Activated CD8-positive, alpha-beta memory T cell treated with anti-CD3 and anti-CD28 coated beads, Interleukin-2, amount 50 U/mL, for 1 hour (primary cell): ENCODE measurements around the gene RNASEH2A.
"Not testable (repeated sequence)": the region's sequence is repeated elsewhere in the genome, so short reads cannot be mapped to it uniquely, and the experiment has no call there.

ENCODE experiments used
- DNase-seq: peaks from one replicate; pipeline ENCODE4 v3.0.0-alpha.2; 2020; ENCODE audit errors: extremely low read depth

RNASEH2A gene

DNA sequence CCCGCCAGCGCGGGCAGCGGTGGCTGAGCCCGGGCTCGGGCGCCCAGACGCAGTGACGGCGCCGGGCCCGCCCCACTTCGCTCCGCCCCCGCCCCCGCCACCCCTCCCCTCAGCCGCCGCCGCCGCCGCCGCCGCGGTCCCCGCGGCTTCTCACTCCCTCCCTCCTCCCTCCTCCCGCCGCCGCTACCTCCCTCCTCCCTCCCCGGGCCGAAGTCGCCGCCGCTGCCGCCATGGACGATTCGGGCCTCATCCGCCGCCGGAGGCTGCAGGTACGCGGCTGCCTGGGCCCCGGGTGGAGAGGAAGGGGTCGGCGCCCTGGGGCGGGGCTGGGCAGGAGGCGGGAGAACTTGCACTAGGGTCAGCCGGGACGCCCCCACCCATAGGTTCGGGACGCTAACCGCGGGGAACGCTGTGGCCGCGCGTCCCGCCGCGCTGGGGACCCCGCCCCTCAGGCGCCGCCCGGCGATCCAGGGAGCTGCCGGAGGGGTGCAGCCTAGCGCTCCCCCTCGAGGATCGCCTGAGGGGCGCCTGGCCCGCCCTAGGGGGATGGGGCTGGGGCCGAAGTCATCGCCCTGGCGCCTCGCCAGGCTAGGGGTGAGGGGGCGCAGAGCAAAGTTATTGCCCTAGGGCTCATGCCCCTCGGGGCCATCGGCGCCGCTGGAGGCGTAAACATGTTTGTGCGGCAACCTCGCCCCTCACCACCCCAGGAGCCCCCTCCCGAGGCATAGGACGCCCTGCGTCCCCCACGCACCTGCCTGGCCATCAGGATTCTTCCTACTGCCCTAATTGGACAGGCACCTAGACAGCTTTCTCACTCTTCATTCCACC is 27.6 kb downstream of the RNASEH2A start:
- DNase-seq = no peak

DNA sequence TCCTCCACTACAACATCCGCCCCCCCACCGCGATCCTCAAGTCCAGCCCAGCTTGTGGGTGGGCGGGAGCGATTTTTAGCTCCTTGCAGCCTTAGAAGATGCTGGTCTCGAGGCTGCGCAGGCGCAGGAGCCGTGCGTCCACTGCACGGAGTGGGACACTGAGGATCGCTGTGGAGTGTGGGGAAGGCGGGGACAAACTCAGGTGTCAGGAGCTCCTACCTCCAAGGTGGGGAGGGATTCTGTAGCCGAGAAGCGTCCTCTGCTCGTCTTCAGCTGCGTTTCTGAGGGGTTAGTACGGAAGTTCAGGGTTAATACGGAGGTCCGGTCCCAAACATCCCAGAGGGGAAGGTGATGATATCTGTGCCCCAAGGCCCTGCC is 28.2 kb downstream of the RNASEH2A start, which contains the start of gene RTBDN:
TSS of gene RTBDN (minus strand) at position 14 of the 378 bp plus-strand sequence. CDS start 4,600 bp downstream, outside the sequence.
- DNase-seq = no peak

DNA sequence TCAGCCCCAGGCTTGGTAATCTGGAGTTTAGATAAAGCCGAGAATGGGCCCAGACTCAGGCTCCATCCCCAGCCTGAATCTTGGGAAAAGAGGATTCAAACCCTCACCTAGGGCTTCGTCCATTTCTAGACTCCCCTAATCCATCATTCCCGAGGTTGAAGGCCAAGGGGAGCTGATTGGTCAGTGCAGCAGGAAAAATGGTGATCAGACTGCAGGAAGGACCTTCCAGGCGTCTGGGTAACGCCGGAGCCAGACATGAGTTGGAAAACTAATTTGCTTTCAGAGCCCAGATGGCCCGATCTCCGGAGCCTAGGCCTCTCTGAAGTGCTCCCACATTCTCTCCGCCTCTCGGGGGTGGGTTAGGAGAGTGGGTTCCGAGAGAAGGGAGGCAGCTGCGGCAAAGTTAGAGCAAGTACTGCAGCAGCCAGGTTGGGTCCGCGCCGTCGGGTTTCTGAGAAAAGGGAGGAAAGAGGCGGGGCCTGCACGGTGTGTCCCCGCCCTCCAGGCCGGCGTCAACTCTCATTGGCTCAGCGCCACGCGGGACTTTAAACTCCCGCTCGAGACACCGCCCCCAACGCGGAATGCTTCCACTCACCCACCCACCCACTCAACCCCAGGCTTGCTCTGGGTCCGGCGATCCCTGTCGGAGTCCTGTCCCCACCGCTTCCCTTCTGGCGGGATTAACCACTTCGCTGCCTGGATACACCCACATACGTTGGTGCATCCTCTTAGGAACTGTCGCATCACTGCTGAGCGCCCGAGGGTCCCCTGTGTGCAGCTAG is 28.8 kb downstream of the RNASEH2A start:
- DNase-seq = no peak

DNA sequence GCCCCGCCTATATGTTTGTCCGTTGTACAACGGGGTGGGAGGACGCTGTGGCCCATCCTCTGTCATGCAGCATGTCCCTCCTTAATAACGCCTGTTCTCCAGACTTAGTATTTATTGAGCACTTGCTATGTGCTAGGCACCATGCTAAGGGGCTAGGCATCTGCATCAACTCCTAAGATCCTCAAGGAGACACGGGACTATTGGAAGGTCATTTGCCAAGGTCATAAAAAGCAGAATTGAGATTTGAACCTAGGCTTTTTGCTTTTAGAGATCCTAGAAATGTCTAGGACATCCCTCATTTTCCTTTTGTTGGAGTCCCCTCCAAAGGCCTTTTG is 30.1 kb downstream of the RNASEH2A start:
- no peak for DNase-seq

- no peak for DNase-seq
Measured at GRCh38 chr19:12837225-12837624, 30.8 kb downstream of the RNASEH2A start.

DNA sequence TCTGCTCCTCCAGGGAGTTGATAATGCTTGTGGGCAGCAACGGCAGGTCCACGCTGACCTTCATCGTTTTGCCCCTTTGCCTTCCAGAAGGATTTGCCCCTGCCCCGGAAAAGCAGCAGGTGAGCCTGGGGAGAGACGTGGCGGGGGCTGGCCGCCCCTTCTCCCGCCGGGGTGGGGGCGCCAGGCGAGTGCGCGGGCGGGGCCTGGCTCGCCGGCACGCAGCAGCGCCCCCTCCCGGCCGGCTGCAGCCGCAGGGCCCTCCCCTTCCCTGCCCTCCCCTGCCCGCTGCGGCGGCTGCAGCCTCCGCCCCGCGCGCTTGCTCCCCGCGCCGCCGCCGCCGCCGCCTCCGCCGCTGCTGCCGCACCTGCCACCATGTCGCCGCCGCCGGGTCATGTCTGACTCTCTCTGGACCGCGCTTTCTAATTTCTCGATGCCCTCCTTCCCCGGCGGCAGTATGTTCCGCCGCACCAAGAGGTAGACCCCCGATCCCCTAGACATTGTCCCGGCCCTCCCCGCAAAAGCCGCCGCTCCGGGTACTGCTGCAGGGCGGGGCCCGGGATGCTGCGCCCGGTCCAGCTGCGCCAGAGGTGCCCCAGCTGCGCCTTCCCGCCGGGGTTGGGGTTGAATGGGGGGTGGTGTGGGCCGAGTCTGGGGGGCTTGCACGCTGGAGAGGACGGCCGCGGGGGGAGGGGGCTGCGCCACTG is 31.9 kb downstream of the RNASEH2A start, which contains the start of gene MAST1:
TSS of gene MAST1 (plus strand) at position 334 of the 704 bp plus-strand sequence. CDS start at position 392, 58 bp downstream.
- DNase-seq = no peak

GRCh38 chr19:12838886-12839756 is 32.7 kb downstream of the RNASEH2A start:
- no peak for DNase-seq

GRCh38 chr19:12840091-12841079 is 34.0 kb downstream of the RNASEH2A start:
- no peak for DNase-seq

- no peak for DNase-seq
Measured at GRCh38 chr19:12841094-12841493, 34.7 kb downstream of the RNASEH2A start.

- no peak for DNase-seq
Measured at GRCh38 chr19:12842511-12842910, 36.1 kb downstream of the RNASEH2A start.

GRCh38 chr19:12843328-12843727 is 36.9 kb downstream of the RNASEH2A start:
- DNase-seq = no peak

GRCh38 chr19:12843999-12844732 is 37.8 kb downstream of the RNASEH2A start:
- no peak for DNase-seq

- DNase-seq = not testable (repeated sequence)
Measured at GRCh38 chr19:12846613-12847012, 40.2 kb downstream of the RNASEH2A start.

- DNase-seq = peak; percentile 36
Measured at GRCh38 chr19:12847159-12848139, 41.1 kb downstream of the RNASEH2A start.

DNA sequence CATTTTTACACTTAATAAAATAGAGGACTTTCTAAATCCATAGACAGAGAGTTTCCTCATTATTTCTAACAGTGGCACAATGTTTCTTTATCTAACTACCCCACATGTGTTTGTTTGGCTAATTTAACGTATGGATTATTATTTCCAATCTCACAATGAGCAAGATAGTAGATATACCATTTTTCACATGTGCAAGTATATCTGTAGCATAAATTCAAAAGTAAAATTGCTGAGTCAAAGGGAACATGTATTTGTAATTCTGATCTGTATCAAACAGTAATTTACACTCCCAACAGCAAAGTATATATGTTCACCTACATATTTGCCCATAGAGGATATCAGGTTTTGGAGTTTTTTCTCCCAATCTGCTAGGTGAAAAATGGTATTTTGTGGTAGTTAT is 50.3 kb downstream of the RNASEH2A start:
- no peak for DNase-seq

DNA sequence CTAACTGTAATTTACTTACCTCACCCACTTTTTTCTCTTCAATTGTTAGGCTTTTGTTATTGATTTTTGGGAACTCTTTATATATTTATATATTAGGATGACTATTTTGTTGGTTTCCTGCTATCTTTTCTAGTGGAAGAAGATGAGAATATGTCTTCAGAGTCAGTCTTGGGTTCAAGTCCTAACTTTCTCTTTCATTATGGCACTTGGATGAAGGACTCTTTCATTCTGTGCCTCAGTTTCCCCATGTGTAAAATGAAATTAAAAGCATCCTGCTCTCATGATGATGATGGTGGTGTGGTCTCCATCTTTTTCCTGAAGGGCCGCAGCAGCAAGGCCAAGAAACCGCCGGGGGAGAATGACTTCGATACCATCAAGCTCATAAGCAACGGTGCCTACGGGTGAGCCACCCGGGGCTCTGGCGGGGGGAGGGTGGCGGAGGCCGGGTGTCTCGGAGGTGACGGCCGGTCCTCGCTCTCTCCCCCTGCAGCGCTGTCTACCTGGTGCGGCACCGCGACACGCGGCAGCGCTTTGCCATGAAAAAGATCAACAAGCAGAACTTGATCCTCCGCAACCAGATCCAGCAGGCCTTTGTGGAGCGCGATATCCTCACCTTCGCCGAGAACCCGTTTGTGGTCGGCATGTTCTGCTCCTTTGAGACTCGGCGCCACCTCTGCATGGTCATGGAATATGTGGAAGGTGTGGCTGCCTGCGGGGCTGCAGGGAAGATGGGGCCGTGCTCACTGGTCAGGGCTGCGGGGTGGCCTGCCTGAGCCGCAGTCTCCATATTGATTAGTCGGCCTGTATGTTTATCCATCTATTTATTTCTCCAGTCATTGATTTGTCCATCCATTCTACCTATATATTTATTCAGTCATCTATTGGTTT is 51.9 kb downstream of the RNASEH2A start:
- DNase-seq = no peak

DNA sequence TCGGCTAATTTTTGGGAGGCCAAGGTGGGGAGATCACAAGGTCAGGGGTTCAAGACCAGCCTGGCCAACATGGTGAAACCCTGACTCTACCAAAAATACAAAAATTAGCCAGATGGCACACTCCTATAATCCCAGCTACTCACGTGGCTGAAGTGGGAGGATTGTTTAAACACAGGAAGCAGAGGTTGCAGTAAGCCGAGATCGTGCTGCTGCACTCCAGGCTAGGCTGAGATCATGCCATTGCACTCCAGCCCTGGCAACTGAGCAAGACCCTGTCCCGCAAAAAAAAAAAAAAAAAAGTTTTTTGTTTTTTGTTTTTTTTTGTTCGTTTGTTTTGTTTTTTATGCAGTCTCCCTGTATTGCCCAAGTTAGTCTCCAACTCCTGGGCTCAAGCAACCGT is 53.2 kb downstream of the RNASEH2A start:
- DNase-seq = no peak
